ENCODE measurements around the gene SLC16A10.

The SLC16A10 gene

DNA sequence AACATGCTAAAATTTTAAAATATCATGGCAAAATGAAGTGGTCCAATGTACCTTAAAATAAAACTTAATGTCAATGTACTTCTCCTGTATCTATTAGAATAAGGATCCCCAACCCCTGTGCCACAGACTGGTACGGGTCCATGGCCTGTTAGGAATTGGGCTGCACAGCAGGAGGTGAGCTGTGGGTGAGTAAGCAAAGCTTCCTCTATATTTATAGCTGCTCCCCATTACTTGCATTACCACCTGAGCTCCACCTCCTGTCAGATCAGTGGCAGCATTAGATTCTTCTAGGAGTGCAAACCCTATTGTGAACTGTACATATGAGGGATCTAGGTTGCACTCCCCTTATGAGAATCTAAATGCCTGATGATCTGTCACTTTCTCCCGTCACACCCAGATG is 86.0 kb downstream of the SLC16A10 start:
- TF ChIP-seq EGR1 (IDR thresholded peaks at IDR 0.05) (no peak), FOXM1 (IDR thresholded peaks at IDR 0.05; ENCODE audit: borderline replicate concordance, low read depth) (no peak)
- TF ChIP-seq, protein P1, sequence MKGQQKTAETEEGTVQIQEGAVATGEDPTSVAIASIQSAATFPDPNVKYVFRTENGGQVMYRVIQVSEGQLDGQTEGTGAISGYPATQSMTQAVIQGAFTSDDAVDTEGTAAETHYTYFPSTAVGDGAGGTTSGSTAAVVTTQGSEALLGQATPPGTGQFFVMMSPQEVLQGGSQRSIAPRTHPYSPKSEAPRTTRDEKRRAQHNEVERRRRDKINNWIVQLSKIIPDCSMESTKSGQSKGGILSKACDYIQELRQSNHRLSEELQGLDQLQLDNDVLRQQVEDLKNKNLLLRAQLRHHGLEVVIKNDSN (IDR thresholded peaks at IDR 0.05), result no peak
- TF ChIP-seq, protein P2, sequence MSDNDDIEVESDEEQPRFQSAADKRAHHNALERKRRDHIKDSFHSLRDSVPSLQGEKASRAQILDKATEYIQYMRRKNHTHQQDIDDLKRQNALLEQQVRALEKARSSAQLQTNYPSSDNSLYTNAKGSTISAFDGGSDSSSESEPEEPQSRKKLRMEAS (IDR thresholded peaks at IDR 0.05), result no peak

DNA sequence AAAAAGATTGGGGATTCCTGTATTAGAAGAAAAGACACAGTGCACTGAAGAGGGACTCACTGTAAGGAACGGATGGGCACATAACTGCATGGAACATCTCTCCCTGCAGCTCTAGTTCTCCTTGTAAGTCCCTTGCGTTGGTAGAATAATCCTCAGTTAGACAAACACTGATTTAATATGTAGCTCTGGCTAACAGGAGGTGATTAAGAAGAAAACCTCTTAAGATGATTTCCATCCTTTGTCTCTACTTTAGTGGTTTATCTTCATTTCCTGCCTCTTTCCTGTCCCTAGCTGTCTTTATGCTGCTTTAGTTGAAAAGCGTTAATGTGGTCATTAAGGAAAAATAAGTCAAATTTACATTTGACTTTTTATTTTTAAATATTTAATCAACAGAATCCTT is 86.6 kb downstream of the SLC16A10 start:
- TF ChIP-seq ZBTB7A (IDR thresholded peaks at IDR 0.05; ENCODE audit: low read depth) (no peak), NFIC (IDR thresholded peaks at IDR 0.05) (no peak), TCF12 (IDR thresholded peaks at IDR 0.05; ENCODE audit: low read depth) (no peak), CREB1 (IDR thresholded peaks at IDR 0.05; ENCODE audit: low read depth) (no peak), RAD21 (IDR thresholded peaks at IDR 0.05; ENCODE audit: low read depth) (no peak), EGR1 (IDR thresholded peaks at IDR 0.05) (no peak), FOXM1 (IDR thresholded peaks at IDR 0.05; ENCODE audit: borderline replicate concordance, low read depth) (no peak), TAF1 (IDR thresholded peaks at IDR 0.05; ENCODE audit: low read depth) (no peak), CEBPB (IDR thresholded peaks at IDR 0.05) (no peak), EP300 (IDR thresholded peaks at IDR 0.05; ENCODE audit: borderline replicate concordance) (no peak), YY1 (IDR thresholded peaks at IDR 0.05; ENCODE audit: low read depth) (no peak)
- TF ChIP-seq, protein P2 (IDR thresholded peaks at IDR 0.05), result no peak

DNA sequence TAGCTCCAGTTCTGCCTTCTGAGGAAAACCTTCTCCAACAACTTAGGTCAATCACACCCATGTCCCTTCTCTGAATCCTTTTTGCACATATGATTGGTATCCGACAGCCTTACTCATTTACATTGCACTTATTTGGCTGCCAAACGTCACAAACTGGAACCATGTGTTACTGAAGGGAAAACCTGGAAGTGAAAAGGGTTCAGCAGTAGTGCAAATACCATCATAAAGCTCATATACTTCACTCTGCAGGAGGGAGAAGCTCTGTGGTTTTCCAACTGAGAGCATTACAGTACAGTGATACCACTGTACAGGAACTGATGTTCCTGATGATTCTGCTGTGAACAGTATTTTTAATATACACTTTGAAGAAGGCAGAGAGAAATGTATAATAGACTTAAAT is 87.8 kb downstream of the SLC16A10 start:
- no peak for TF ChIP-seq ZBTB7A (IDR thresholded peaks at IDR 0.05; ENCODE audit: low read depth)

DNA sequence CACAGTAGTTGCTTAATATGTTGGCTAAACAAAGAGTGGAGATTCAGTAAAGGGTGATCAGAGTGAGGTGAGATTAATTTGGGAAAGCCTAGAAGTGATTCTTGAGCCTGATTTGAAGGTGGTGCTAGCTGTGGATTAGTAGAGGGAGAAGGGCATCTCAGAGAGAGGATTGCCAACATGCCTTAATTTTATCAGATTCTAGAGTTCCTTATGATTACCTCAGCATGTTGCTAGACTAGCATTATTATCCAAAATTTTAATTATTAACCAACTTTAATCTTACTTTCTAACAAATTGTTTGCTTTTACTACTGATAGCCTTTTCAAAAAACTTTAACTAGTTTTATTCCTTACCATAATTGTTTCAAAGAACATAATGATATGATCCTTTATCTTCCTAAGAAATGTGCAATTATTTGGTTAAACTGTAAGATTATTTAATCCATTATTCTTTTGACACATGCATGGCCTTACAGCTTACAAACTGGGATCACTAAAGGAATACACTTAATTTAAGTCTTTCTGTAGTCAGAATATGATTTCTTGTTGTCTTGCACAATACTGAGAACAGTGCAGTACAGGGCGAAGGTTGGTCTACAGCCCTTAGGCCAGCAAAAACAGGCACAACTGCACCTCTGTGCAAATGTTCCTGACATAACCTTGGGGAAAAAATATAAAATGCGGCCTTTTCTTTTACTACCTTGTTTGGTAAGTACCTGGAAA is 88.9 kb downstream of the SLC16A10 start:
- TF ChIP-seq, protein P3, sequence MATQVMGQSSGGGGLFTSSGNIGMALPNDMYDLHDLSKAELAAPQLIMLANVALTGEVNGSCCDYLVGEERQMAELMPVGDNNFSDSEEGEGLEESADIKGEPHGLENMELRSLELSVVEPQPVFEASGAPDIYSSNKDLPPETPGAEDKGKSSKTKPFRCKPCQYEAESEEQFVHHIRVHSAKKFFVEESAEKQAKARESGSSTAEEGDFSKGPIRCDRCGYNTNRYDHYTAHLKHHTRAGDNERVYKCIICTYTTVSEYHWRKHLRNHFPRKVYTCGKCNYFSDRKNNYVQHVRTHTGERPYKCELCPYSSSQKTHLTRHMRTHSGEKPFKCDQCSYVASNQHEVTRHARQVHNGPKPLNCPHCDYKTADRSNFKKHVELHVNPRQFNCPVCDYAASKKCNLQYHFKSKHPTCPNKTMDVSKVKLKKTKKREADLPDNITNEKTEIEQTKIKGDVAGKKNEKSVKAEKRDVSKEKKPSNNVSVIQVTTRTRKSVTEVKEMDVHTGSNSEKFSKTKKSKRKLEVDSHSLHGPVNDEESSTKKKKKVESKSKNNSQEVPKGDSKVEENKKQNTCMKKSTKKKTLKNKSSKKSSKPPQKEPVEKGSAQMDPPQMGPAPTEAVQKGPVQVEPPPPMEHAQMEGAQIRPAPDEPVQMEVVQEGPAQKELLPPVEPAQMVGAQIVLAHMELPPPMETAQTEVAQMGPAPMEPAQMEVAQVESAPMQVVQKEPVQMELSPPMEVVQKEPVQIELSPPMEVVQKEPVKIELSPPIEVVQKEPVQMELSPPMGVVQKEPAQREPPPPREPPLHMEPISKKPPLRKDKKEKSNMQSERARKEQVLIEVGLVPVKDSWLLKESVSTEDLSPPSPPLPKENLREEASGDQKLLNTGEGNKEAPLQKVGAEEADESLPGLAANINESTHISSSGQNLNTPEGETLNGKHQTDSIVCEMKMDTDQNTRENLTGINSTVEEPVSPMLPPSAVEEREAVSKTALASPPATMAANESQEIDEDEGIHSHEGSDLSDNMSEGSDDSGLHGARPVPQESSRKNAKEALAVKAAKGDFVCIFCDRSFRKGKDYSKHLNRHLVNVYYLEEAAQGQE (IDR thresholded peaks at IDR 0.05; ENCODE audit: low read depth), result no peak
- no peak for TF ChIP-seq EGR1 (IDR thresholded peaks at IDR 0.05)
- TF ChIP-seq YY1 (IDR thresholded peaks at IDR 0.05; ENCODE audit: low read depth), result no peak
- TF ChIP-seq CREB1 (IDR thresholded peaks at IDR 0.05; ENCODE audit: low read depth), result no peak
- TF ChIP-seq, protein P1 (IDR thresholded peaks at IDR 0.05), result no peak
- TF ChIP-seq EP300 (IDR thresholded peaks at IDR 0.05; ENCODE audit: borderline replicate concordance), result no peak
- TF ChIP-seq TCF12 (IDR thresholded peaks at IDR 0.05; ENCODE audit: low read depth), result no peak

DNA sequence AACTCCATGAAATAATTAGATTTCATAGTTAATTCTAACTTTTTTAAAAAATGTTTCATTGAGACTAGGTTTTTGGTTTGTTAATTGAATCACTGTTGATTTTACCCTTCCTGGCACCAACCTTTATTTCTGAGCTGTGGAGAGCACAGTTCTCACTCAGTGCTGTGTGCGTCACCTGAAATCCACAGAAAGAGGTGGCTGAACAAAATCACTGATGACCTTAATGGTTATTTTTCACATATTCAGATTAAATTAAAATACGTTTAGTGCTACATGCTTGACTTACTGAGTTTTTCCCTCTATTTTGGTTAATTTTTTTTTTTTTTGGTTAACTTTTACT is 89.4 kb downstream of the SLC16A10 start:
- TF ChIP-seq FOXM1 (IDR thresholded peaks at IDR 0.05; ENCODE audit: borderline replicate concordance, low read depth) (no peak), TAF1 (IDR thresholded peaks at IDR 0.05; ENCODE audit: low read depth) (no peak), ZBTB7A (IDR thresholded peaks at IDR 0.05; ENCODE audit: low read depth) (no peak), CEBPB (IDR thresholded peaks at IDR 0.05) (no peak), NFIC (IDR thresholded peaks at IDR 0.05) (no peak), TCF12 (IDR thresholded peaks at IDR 0.05; ENCODE audit: low read depth) (no peak), EP300 (IDR thresholded peaks at IDR 0.05; ENCODE audit: borderline replicate concordance) (no peak), TEAD4 (IDR thresholded peaks at IDR 0.05) (no peak), EGR1 (IDR thresholded peaks at IDR 0.05) (no peak), CREB1 (IDR thresholded peaks at IDR 0.05; ENCODE audit: low read depth) (no peak), YY1 (IDR thresholded peaks at IDR 0.05; ENCODE audit: low read depth) (no peak), RAD21 (IDR thresholded peaks at IDR 0.05; ENCODE audit: low read depth) (no peak)
- TF ChIP-seq, protein P3 (IDR thresholded peaks at IDR 0.05; ENCODE audit: low read depth), result no peak
- TF ChIP-seq, protein P2 (IDR thresholded peaks at IDR 0.05), result no peak
- TF ChIP-seq, protein P1 (IDR thresholded peaks at IDR 0.05), result no peak

DNA sequence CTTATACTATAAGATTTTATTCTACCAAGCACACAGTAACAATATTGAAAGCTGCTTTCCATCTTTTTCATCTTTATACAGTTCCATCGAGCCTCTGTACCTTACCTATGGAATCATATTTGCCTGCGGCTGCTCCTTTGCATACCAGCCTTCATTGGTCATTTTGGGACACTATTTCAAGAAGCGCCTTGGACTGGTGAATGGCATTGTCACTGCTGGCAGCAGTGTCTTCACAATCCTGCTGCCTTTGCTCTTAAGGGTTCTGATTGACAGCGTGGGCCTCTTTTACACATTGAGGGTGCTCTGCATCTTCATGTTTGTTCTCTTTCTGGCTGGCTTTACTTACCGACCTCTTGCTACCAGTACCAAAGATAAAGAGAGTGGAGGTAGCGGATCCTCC is 89.8 kb downstream of the SLC16A10 start:
- TF ChIP-seq RAD21 (IDR thresholded peaks at IDR 0.05; ENCODE audit: low read depth) (no peak), TEAD4 (IDR thresholded peaks at IDR 0.05) (no peak), ZBTB7A (IDR thresholded peaks at IDR 0.05; ENCODE audit: low read depth) (no peak), YY1 (IDR thresholded peaks at IDR 0.05; ENCODE audit: low read depth) (no peak), FOXM1 (IDR thresholded peaks at IDR 0.05; ENCODE audit: borderline replicate concordance, low read depth) (no peak), CEBPB (IDR thresholded peaks at IDR 0.05) (no peak), EP300 (IDR thresholded peaks at IDR 0.05; ENCODE audit: borderline replicate concordance) (no peak), CREB1 (IDR thresholded peaks at IDR 0.05; ENCODE audit: low read depth) (no peak), TAF1 (IDR thresholded peaks at IDR 0.05; ENCODE audit: low read depth) (no peak)
- TF ChIP-seq, protein P3 (IDR thresholded peaks at IDR 0.05; ENCODE audit: low read depth), result no peak
- TF ChIP-seq, protein P1 (IDR thresholded peaks at IDR 0.05), result no peak

Measured in Ishikawa (cell line).